ENCODE measurements around the gene SCUBE2.

DNA sequence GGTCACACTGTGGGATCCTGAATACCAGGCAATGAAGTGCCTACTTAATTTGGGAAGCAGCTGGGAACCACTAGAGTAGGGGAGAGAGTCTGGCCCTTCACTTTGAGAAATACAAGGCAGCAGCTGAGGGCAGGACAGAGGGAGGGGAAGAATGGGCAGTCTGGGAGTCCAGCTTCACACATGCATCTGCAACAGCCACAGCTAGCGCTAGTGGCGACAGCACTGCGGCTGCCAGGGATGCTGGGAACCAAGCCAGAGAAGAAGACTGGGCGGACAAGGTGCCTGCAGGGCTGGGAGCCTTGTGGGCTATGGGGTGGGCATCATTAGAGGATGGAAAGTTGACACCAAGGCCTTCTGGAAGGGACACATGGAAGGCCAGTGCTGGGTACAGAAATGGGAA, 15.8 kb downstream of the SCUBE2 start:
- TF ChIP-seq EZH2 (IDR thresholded peaks at IDR 0.05) (no peak), POLR2AphosphoS5 (IDR thresholded peaks at IDR 0.05; ENCODE audit: borderline replicate concordance, low read depth, low read length) (no peak)

Measured in SK-N-MC (cell line).